ENCODE measurements around the gene SEC23B. TPM values are rescaled to one million over a fixed set of nuclear protein-coding genes. Genes with fewer than 3 reads are reported as not detected.

Gene SEC23B
- total and polyA plus RNA-seq, 2 of the 8 experiments (the other 6 are each of a cell fraction or from before 2014, with no cell fraction given) = 53.3 to 62.8 TPM

GRCh38 chr20:18543216-18543615 is 35.5 kb downstream of the SEC23B start:
- H2BK120ac ChIP-seq (replicated peaks; ENCODE audit: low read depth, low read length) = no peak overlapping the region
- H2BK5ac ChIP-seq (ENCODE audit: low read depth, low read length) = no peak overlapping the region
- no peaks in the 10 kb centered on the region for H3K4me1 ChIP-seq (replicated peaks in 1 of 4; ENCODE audit: control insufficient read depth in 3 of 4, insufficient read depth in 4 of 4, low read length in 3 of 4)
- no peak overlapping the region for H2AFZ ChIP-seq (ENCODE audit: low read length)
- no peak overlapping the region for H3K23ac ChIP-seq (ENCODE audit: insufficient read length)
- FAIRE-seq (no peak), DNase-seq (ENCODE audit: low read depth in 1 of 2, low spot score in 2 of 2) (no peak)
- no peak overlapping the region for H3K56ac ChIP-seq (replicated peaks; ENCODE audit: insufficient read length, low read depth, low read length)
- no peak overlapping the region for H3K4ac ChIP-seq (replicated peaks; ENCODE audit: insufficient read length, low read depth, low read length)
- H2BK15ac ChIP-seq (ENCODE audit: low read length) = no peak overlapping the region
- H3K27me3 ChIP-seq (replicated peaks in 1 of 4; ENCODE audit: control insufficient read depth in 3 of 4, extremely low read depth in 1 of 4, insufficient read depth in 3 of 4, low read length in 3 of 4) = no peaks in the 10 kb centered on the region
- no peak overlapping the region for H2BK20ac ChIP-seq (ENCODE audit: low read length)
- H2BK12ac ChIP-seq (ENCODE audit: low read depth, low read length) = no peak overlapping the region
- no peak overlapping the region for H3K14ac ChIP-seq (ENCODE audit: insufficient read length)
- POLR2A ChIA-PET (ENCODE audit: partially characterized antibody) = interaction anchor here (0.6 kb wide), 1 partner anchor 1495 kb away, joined by 3 read pairs; no protein-coding TSS in a partner anchor
- no peak overlapping the region for H4K5ac ChIP-seq (ENCODE audit: insufficient read length, low read depth, low read length)
- no peak overlapping the region for H4K8ac ChIP-seq (ENCODE audit: extremely low read depth, insufficient read depth, low read length)
- H3K18ac ChIP-seq (ENCODE audit: extremely low read depth, low read length) = no peak overlapping the region
- H3K9ac ChIP-seq (replicated peaks in 1 of 4; ENCODE audit: extremely low read depth in 1 of 4, low read depth in 3 of 4, low read length in 3 of 4) = no peak overlapping the region
- H3K79me2 ChIP-seq (ENCODE audit: control insufficient read depth in 1 of 2, insufficient read depth in 2 of 2, low read length in 2 of 2) = no peaks in the 10 kb centered on the region
- no peaks in the 10 kb centered on the region for H3K23me2 ChIP-seq (ENCODE audit: low read depth, low read length)
- H3K36me3 ChIP-seq (ENCODE audit: control insufficient read depth in 2 of 4, insufficient read depth in 4 of 4, low read length in 3 of 4) = peaks cover 7 to 45% (median 23%) of the 10 kb centered on the region in 4 experiments
- no peak overlapping the region for H2AK5ac ChIP-seq (ENCODE audit: low read depth, low read length)
- H3K4me3 ChIP-seq (ENCODE audit: extremely low read depth in 1 of 4, insufficient read depth in 2 of 4, low read depth in 3 of 4, low read length in 4 of 4) = no peak overlapping the region
- H3K4me2 ChIP-seq (ENCODE audit: insufficient read depth in 1 of 2, low read depth in 2 of 2, low read length in 2 of 2) = no peak overlapping the region
- 96% methylated on average over 4 of the region's 4 CpGs; no CpG with 5 or more reads in 1 of the 2 experiments for WGBS, 2 experiments (ENCODE audit: extremely low coverage in 1 of 2, insufficient coverage in 1 of 2, insufficient read length in 1 of 2, insufficient replicate concordance in 2 of 2, low coverage in 1 of 2, low lambda C conversion rate in 2 of 2, missing lambda C conversion rate in 1 of 2)
- CTCF ChIA-PET (ENCODE audit: partially characterized antibody) = no interaction called here
- H4K20me1 ChIP-seq (replicated peaks in 1 of 2; ENCODE audit: control insufficient read depth in 1 of 2, insufficient read depth in 2 of 2, low read length in 2 of 2) = peaks cover 4 to 5% of the 10 kb centered on the region in 2 experiments
- no peaks in the 10 kb centered on the region for H3K9me3 ChIP-seq (ENCODE audit: insufficient read depth in 2 of 2, low read depth in 1 of 2, low read length in 1 of 2)
- H3K27ac ChIP-seq (ENCODE audit: low read depth, low read length) = no peak overlapping the region
- H3K79me1 ChIP-seq (ENCODE audit: low read depth, low read length) = no peaks in the 10 kb centered on the region
- no peak overlapping the region for H4K91ac ChIP-seq (replicated peaks; ENCODE audit: insufficient read length, low read length)
- no peak for TF ChIP-seq RXRA (IDR thresholded peaks at IDR 0.05; ENCODE audit: insufficient read depth, low read depth, low read length)
- no peak for TF ChIP-seq USF2 (IDR thresholded peaks at IDR 0.05; ENCODE audit: low read length)
- no peak for TF ChIP-seq HDAC6 (IDR thresholded peaks at IDR 0.05; ENCODE audit: low read depth, low read length)
- no peak for TF ChIP-seq CTBP2 (IDR thresholded peaks at IDR 0.05; ENCODE audit: borderline replicate concordance, insufficient read depth, insufficient read length, low read length)
- TF ChIP-seq TAF7 (optimal IDR thresholded peaks at IDR 0.05; ENCODE audit: borderline replicate concordance, low read depth, low read length) = no peak
- no peak for TF ChIP-seq SRF (IDR thresholded peaks at IDR 0.05; ENCODE audit: low read depth, low read length)
- TF ChIP-seq TBP (IDR thresholded peaks at IDR 0.05; ENCODE audit: low read depth, low read length) = no peak
- TF ChIP-seq EZH2 (IDR thresholded peaks at IDR 0.05; ENCODE audit: low read depth, low read length, severe bottlenecking) = no peak
- TF ChIP-seq MAX (IDR thresholded peaks at IDR 0.05) = no peak
- no peak for TF ChIP-seq NRF1 (IDR thresholded peaks at IDR 0.05; ENCODE audit: low read depth, low read length)
- TF ChIP-seq, protein P1, sequence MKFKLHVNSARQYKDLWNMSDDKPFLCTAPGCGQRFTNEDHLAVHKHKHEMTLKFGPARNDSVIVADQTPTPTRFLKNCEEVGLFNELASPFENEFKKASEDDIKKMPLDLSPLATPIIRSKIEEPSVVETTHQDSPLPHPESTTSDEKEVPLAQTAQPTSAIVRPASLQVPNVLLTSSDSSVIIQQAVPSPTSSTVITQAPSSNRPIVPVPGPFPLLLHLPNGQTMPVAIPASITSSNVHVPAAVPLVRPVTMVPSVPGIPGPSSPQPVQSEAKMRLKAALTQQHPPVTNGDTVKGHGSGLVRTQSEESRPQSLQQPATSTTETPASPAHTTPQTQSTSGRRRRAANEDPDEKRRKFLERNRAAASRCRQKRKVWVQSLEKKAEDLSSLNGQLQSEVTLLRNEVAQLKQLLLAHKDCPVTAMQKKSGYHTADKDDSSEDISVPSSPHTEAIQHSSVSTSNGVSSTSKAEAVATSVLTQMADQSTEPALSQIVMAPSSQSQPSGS (IDR thresholded peaks at IDR 0.05; ENCODE audit: low read length) = no peak

All from H1 (cell line).